PC-3 (cell line): ENCODE measurements around the gene NDE1. TPM values are rescaled to one million over a fixed set of nuclear protein-coding genes. Genes with fewer than 3 reads are reported as not detected.
A peak's percentile ranks its signal among the peaks of the same experiment; 100 is the strongest.

Experiments
- ATAC-seq: fragments of 200-7000 bp; cut with Tn5 transposase; 2 replicates; pipeline ENCODE4 v1.9.1; 2020; ENCODE audit warnings: mild to moderate bottlenecking, moderate library complexity
- BruUV-seq: library from RNA; stranded (reverse); fragments of 400-500 nt; replicated peaks from 2 replicates; lab custom pipeline; 2021; lab: Mats Ljungman, UMichigan
- CTCF ChIA-PET: fragments of 300-600 bp; sonication (Branson Sonifier 250); formaldehyde crosslinking; loops from one replicate; lab custom pipeline; 2022; ENCODE audit warnings: antibody characterized with exemption; lab: Charles Lee
- POLR2A ChIA-PET: fragments of 300-600 bp; sonication (Branson Sonifier 250); formaldehyde crosslinking; loops from one replicate; lab custom pipeline; 2022; ENCODE audit warnings: antibody characterized with exemption; ENCODE audit not compliant: unreplicated experiment; lab: Charles Lee
- DNase-seq: peaks from one replicate; pipeline ENCODE4 v3.0.0-alpha.2; 2015
- H2AFZ ChIP-seq: fragments of 300-600 bp; sonication (generic); 2 replicates; pipeline ENCODE4 v1.6.0; 2016; ENCODE audit warnings: antibody characterized with exemption, low read length
- H3F3A ChIP-seq: fragments of 300-600 bp; sonication (generic); one replicate; pipeline ENCODE4 v1.6.0; 2017; ENCODE audit warnings: antibody characterized with exemption, low read length, control low read depth, mild to moderate bottlenecking; ENCODE audit not compliant: unreplicated experiment
- H3K27ac ChIP-seq: fragments of 300-600 bp; sonication (generic); 2 replicates; pipeline ENCODE4 v1.5.1; 2016; ENCODE audit warnings: mild to moderate bottlenecking, low read length
- H3K27me3 ChIP-seq: fragments of 300-600 bp; sonication (generic); 2 replicates; pipeline ENCODE4 v1.6.1; 2016; ENCODE audit warnings: low read length, mixed read lengths
- H3K36me3 ChIP-seq: fragments of 300-600 bp; sonication (generic); 2 replicates; pipeline ENCODE4 v1.6.1; 2016; ENCODE audit warnings: low read depth, mixed run types, low read length, mixed read lengths
- H3K4me1 ChIP-seq: fragments of 300-600 bp; sonication (generic); 2 replicates; pipeline ENCODE4 v1.5.1; 2016; ENCODE audit warnings: low read length; ENCODE audit not compliant: insufficient read depth
- H3K4me2 ChIP-seq: fragments of 300-600 bp; sonication (generic); 2 replicates; pipeline ENCODE4 v1.6.0; 2016; ENCODE audit warnings: low read length
- H3K4me3 ChIP-seq: fragments of 300-600 bp; sonication (generic); 2 replicates; pipeline ENCODE4 v1.5.1; 2016; ENCODE audit warnings: mild to moderate bottlenecking, low read length, mixed read lengths
- H3K79me2 ChIP-seq: fragments of 300-600 bp; sonication (generic); 2 replicates; pipeline ENCODE4 v1.6.1; 2017; ENCODE audit warnings: low read length, mixed read lengths
- H3K9ac ChIP-seq: fragments of 300-600 bp; sonication (generic); 2 replicates; pipeline ENCODE4 v1.6.0; 2016; ENCODE audit warnings: mild to moderate bottlenecking, low read length
- H3K9me2 ChIP-seq: fragments of 300-600 bp; sonication (generic); replicated peaks from 2 replicates; pipeline ENCODE4 v1.6.1; 2016; ENCODE audit warnings: mixed run types, low read length, mixed read lengths
- H3K9me3 ChIP-seq: fragments of 300-600 bp; sonication (generic); 2 replicates; pipeline ENCODE4 v1.6.1; 2016; ENCODE audit warnings: low read length, mixed read lengths
- H4K20me1 ChIP-seq: fragments of 300-600 bp; sonication (generic); 2 replicates; pipeline ENCODE4 v1.6.1; 2016; ENCODE audit warnings: low read length, mixed read lengths
- CTCF ChIP-seq: fragments of 300-600 bp; sonication (generic); conservative IDR thresholded peaks from 2 replicates; pipeline ENCODE4 v1.5.1; 2017; ENCODE audit warnings: antibody characterized with exemption, low read depth, mild to moderate bottlenecking, low read length
- EZH2 ChIP-seq: fragments of 300-600 bp; sonication (generic); IDR thresholded peaks from one replicate; pipeline ENCODE4 v1.6.1; 2017; ENCODE audit warnings: antibody characterized with exemption, mild to moderate bottlenecking, low read length; ENCODE audit not compliant: unreplicated experiment
- EZH2phosphoT487 ChIP-seq: fragments of 300-600 bp; sonication (generic); IDR thresholded peaks from 2 replicates; pipeline ENCODE4 v1.6.1; 2018; ENCODE audit warnings: mild to moderate bottlenecking, antibody characterized with exemption, low read length, borderline replicate concordance
- intact Hi-C: fragments of 100-400 bp; cut with micrococcal nuclease; formaldehyde crosslinking; loops from 2 replicates; pipeline ENCODE4 v1.9.0; 2023
- total RNA-seq: library from RNA; depleted of rRNA; stranded (reverse); fragments of >200 nt; gene quantifications from 2 replicates; pipeline ENCODE4 v1.2.3, GENCODE V29; 2014

NDE1 gene
- total RNA-seq, 1 experiment from 2014 or later: 24.9 TPM

GRCh38 chr16:15641753-15642556 is 8.1 kb upstream of the NDE1 start:
- Histone ChIP-seq H3K27me3 (no peaks in the 10 kb centered on the region), H3F3A (peaks cover 5% of the 10 kb centered on the region), H3K36me3 (peaks cover 7% of the 10 kb centered on the region; the same call in 1 of the 2 replicates), H3K4me1 (peaks cover 31% of the 10 kb centered on the region), H3K9me3 (no peaks in the 10 kb centered on the region), H2AFZ (peak overlapping the region; percentile 81), H3K4me2 (peak overlapping the region; percentile 93), H3K27ac (no peak overlapping the region), H3K79me2 (peaks cover 31% of the 10 kb centered on the region), H3K9me2 (no peaks in the 10 kb centered on the region), H3K4me3 (peak overlapping the region; percentile 86), H3K9ac (peak overlapping the region; percentile 98), H4K20me1 (no peaks in the 10 kb centered on the region)
- ATAC-seq (no peak), DNase-seq (no peak)
- CTCF ChIA-PET: no interaction called here
- BruUV-seq: TSS peak; percentile 37
- TF ChIP-seq EZH2phosphoT487 (no peak), EZH2 (no peak)
- intact Hi-C loops: no loop called here
- POLR2A ChIA-PET: interaction anchor here (0.7 to 1.0 kb wide), 3 partner anchors 27 to 170 kb away, joined by 3 to 5 read pairs (median 3); no protein-coding TSS in a partner anchor

GRCh38 chr16:15642557-15643047 is 7.4 kb upstream of the NDE1 start:
- Histone ChIP-seq H3K9me2 (no peaks in the 10 kb centered on the region), H4K20me1 (no peaks in the 10 kb centered on the region), H3K4me2 (peak overlapping the region; percentile 93), H3K36me3 (peaks cover 3% of the 10 kb centered on the region; the same call in 1 of the 2 replicates), H3K79me2 (peaks cover 31% of the 10 kb centered on the region), H3K4me1 (peaks cover 31% of the 10 kb centered on the region), H3K27ac (peak overlapping the region; percentile 27; the same call in 1 of the 2 replicates), H3K9me3 (no peaks in the 10 kb centered on the region), H3K9ac (peak overlapping the region; percentile 98), H2AFZ (peak overlapping the region; percentile 81), H3F3A (peaks cover 5% of the 10 kb centered on the region), H3K27me3 (no peaks in the 10 kb centered on the region), H3K4me3 (peak overlapping the region; percentile 86)
- TF ChIP-seq EZH2phosphoT487: no peak
- no peak for TF ChIP-seq EZH2
- TF ChIP-seq CTCF: peak; percentile 30; the same call in 1 of the 2 replicates
- ChIA-PET POLR2A (interaction anchor here (0.6 to 1.0 kb wide), 5 partner anchors 17 to 169 kb away, joined by 3 to 8 read pairs (median 5); no protein-coding TSS in a partner anchor), CTCF (interaction anchor here (0.6 kb wide), 1 partner anchor 215 kb away, joined by 4 read pairs; no protein-coding TSS in a partner anchor)
- BruUV-seq: no TSS peak
- peak; percentile 50 for ATAC-seq
- intact Hi-C loops: no loop called here
- DNase-seq: peak; percentile 31
